ENCODE measurements around the gene TJAP1.

The TJAP1 gene

DNA sequence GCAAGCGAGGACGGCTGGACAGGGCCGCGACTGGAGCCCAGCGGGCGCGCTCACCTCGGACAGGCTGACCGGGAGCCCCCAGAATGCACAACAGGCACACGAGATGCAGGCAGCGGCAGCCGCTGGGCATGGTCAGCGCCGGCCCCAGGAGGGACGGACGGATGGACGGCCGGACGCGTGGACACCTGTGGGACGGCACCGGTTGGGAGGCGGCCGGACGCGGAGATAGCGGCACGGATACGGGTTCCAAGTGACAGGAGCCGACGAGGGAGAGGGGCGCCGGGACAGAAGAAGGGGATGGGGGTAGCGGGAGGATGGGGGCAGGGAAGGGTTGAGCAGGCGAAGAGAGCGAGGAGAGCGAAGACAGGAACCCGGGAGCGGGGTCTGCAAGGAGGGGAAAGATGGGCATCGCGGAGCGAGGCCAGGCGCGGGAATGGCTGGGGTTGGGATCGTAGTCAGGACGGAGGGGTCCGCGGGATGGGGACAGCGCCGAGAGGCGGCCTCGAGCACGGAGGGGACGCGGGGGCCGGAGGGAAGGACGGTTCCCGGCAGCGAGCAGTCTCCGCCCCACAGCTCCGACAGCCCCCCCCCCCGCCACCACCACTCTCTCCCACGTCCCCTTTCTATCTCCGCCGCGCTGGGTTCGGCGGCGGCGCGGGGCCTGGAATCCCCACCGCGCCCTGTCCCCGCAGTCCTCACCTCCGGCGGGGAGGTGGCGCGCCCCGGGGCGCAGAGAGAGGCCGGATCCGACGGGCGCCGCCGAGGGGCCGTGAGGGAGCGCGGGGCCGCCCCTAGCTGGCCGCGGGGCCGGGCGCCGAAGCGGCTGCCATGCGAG is 22.5 kb upstream of the TJAP1 start:
- POLR2A ChIA-PET = interaction anchor here (0.6 to 1.8 kb wide), 9 partner anchors 21 to 379 kb away, joined by 3 to 5 read pairs (median 3); partner anchors contain the start of genes POLR1C, PTK7 and YIPF3
- Histone ChIP-seq H3K4me3 (ENCODE audit: low read depth, low read length) (peak overlapping the region; percentile 65), H3K9me3 (ENCODE audit: control insufficient read depth, insufficient read depth, low read depth, low read length) (no peaks in the 10 kb centered on the region), H3K36me3 (ENCODE audit: control insufficient read depth in 2 of 2, insufficient read depth in 1 of 2, low read length in 2 of 2) (peaks cover 4 to 30% of the 10 kb centered on the region in 2 experiments; a peak in 2 of 3 replicates), H3K4me1 (ENCODE audit: control insufficient read depth, insufficient read depth, low read length) (no peaks in the 10 kb centered on the region), H3K27ac (ENCODE audit: extremely low read depth, low read depth, low read length) (no peak overlapping the region; the same call in 1 of the 2 replicates)
- CTCF ChIA-PET = interaction anchor here (0.7 to 6.1 kb wide), 12 partner anchors 9 to 86 kb away, joined by 3 to 56 read pairs (median 4); partner anchors contain the start of gene LRRC73
- peak; percentile 32; the same call in 1 of the 2 replicates for TF ChIP-seq ZNF423 (tag by site-specific recombination; IDR thresholded peaks at IDR 0.05)
- no peak for TF ChIP-seq ZNF16 (tag by site-specific recombination; IDR thresholded peaks at IDR 0.05; ENCODE audit: low read depth)
- no peak for TF ChIP-seq RBAK (tag by site-specific recombination; IDR thresholded peaks at IDR 0.05)
- TF ChIP-seq, protein P1, sequence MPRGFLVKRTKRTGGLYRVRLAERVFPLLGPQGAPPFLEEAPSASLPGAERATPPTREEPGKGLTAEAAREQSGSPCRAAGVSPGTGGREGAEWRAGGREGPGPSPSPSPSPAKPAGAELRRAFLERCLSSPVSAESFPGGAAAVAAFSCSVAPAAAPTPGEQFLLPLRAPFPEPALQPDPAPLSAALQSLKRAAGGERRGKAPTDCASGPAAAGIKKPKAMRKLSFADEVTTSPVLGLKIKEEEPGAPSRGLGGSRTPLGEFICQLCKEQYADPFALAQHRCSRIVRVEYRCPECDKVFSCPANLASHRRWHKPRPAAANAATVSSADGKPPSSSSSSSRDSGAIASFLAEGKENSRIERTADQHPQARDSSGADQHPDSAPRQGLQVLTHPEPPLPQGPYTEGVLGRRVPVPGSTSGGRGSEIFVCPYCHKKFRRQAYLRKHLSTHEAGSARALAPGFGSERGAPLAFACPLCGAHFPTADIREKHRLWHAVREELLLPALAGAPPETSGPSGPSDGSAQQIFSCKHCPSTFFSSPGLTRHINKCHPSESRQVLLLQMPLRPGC (tag by site-specific recombination; IDR thresholded peaks at IDR 0.05) = 0 out of 2 replicates have a peak, but pooled peaks have one; percentile 35
- peak; percentile 83 for TF ChIP-seq ZBTB17 (tag by site-specific recombination; IDR thresholded peaks at IDR 0.05)
- peak; percentile 52; the same call in 1 of the 2 replicates for TF ChIP-seq ZXDB (tag by site-specific recombination; IDR thresholded peaks at IDR 0.05)
- TF ChIP-seq ZNF747 (tag by site-specific recombination; IDR thresholded peaks at IDR 0.05) = no peak
- TF ChIP-seq MEIS1 (CRISPR knock-in tag; IDR thresholded peaks at IDR 0.05; ENCODE audit: borderline replicate concordance) = no peak
- no peak for TF ChIP-seq AEBP2 (tag by site-specific recombination; IDR thresholded peaks at IDR 0.05; ENCODE audit: borderline replicate concordance)
- no peak for TF ChIP-seq ZNF548 (tag by site-specific recombination; IDR thresholded peaks at IDR 0.05)
- TF ChIP-seq ZNF626 (tag by site-specific recombination; IDR thresholded peaks at IDR 0.05) = no peak
- TF ChIP-seq ZNF670 (tag by site-specific recombination; IDR thresholded peaks at IDR 0.05; ENCODE audit: low read depth) = no peak
- TF ChIP-seq, protein P2, sequence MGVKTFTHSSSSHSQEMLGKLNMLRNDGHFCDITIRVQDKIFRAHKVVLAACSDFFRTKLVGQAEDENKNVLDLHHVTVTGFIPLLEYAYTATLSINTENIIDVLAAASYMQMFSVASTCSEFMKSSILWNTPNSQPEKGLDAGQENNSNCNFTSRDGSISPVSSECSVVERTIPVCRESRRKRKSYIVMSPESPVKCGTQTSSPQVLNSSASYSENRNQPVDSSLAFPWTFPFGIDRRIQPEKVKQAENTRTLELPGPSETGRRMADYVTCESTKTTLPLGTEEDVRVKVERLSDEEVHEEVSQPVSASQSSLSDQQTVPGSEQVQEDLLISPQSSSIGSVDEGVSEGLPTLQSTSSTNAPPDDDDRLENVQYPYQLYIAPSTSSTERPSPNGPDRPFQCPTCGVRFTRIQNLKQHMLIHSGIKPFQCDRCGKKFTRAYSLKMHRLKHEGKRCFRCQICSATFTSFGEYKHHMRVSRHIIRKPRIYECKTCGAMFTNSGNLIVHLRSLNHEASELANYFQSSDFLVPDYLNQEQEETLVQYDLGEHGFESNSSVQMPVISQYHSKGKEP (tag by site-specific recombination; IDR thresholded peaks at IDR 0.05) = no peak
- peak; percentile 49; the same call in 1 of the 2 replicates for TF ChIP-seq ZBTB48 (tag by site-specific recombination; IDR thresholded peaks at IDR 0.05)
- no peak for TF ChIP-seq ZSCAN23 (tag by site-specific recombination; IDR thresholded peaks at IDR 0.05)
- no peak for TF ChIP-seq KLF7 (tag by site-specific recombination; IDR thresholded peaks at IDR 0.05; ENCODE audit: borderline replicate concordance)
- TF ChIP-seq ZNF837 (tag by site-specific recombination; IDR thresholded peaks at IDR 0.05) = no peak
- peak; percentile 89 for TF ChIP-seq BCL11B (tag by site-specific recombination; IDR thresholded peaks at IDR 0.05; ENCODE audit: low read depth)
- no peak for TF ChIP-seq ZNF639 (tag by site-specific recombination; IDR thresholded peaks at IDR 0.05)
- 0 out of 2 replicates have a peak, but pooled peaks have one; percentile 64 for TF ChIP-seq PRDM2 (tag by site-specific recombination; IDR thresholded peaks at IDR 0.05; ENCODE audit: borderline replicate concordance)
- TF ChIP-seq IKZF3 (tag by site-specific recombination; IDR thresholded peaks at IDR 0.05) = no peak
- TF ChIP-seq ZNF169 (tag by site-specific recombination; IDR thresholded peaks at IDR 0.05) = no peak
- TF ChIP-seq ZNF561 (tag by site-specific recombination; IDR thresholded peaks at IDR 0.05; ENCODE audit: borderline replicate concordance) = peak; percentile 38; the same call in 1 of the 2 replicates
- TF ChIP-seq ZNF155 (tag by site-specific recombination; IDR thresholded peaks at IDR 0.05) = no peak
- no peak for TF ChIP-seq ZNF10 (tag by site-specific recombination; IDR thresholded peaks at IDR 0.05)
